ENCODE measurements around the gene JAKMIP1. TPM values are rescaled to one million over a fixed set of nuclear protein-coding genes. Genes with fewer than 3 reads are reported as not detected.

Gene JAKMIP1
- total RNA-seq, 2 experiments from 2014 or later: 2.0 to 2.1 TPM

- H3K27me3 Mint-ChIP-seq: peaks cover 16% of the 10 kb centered on the region
- peaks cover 2% of the 10 kb centered on the region for H3K4me1 ChIP-seq (ENCODE audit: insufficient read depth, low read length)
- H3K4me3 Mint-ChIP-seq: no peak overlapping the region
- H3K27me3 ChIP-seq (ENCODE audit: control insufficient read depth in 1 of 2, insufficient read depth in 2 of 2, low read length in 2 of 2): no peaks in the 10 kb centered on the region
- H3K27ac Mint-ChIP-seq: no peak overlapping the region
- ChIA-PET CTCF (no interaction called here), POLR2A (no interaction called here)
- DNase-seq (no peak), ATAC-seq (ENCODE audit: poor library complexity) (no peak)
- no peak for TF ChIP-seq CTCF (IDR thresholded peaks at IDR 0.05)
- peaks cover 0 to 10% of the 10 kb centered on the region in 2 experiments for H3K9me3 ChIP-seq (ENCODE audit: control insufficient read depth in 1 of 2, insufficient read depth in 1 of 2, low read length in 2 of 2)
- no peaks in the 10 kb centered on the region for H3K9me3 Mint-ChIP-seq
- intact Hi-C loops (cut with DNase I, micrococcal nuclease): no loop called here
- H3K27ac ChIP-seq (ENCODE audit: low read depth in 1 of 2, low read length in 2 of 2): no peak overlapping the region
- H3K4me1 Mint-ChIP-seq (ENCODE audit: low read depth): peaks cover 5% of the 10 kb centered on the region
- no peaks in the 10 kb centered on the region for H3K36me3 Mint-ChIP-seq (ENCODE audit: low read depth)
- H3K4me3 ChIP-seq (ENCODE audit: low read length): no peak overlapping the region
- H3K36me3 ChIP-seq (ENCODE audit: insufficient read depth, low read length): no peaks in the 10 kb centered on the region
Measured at GRCh38 chr4:6047130-6047673, 153.1 kb downstream of the JAKMIP1 start.

GRCh38 chr4:6046526-6047129, 153.7 kb downstream of the JAKMIP1 start:
- H3K27ac ChIP-seq (ENCODE audit: low read depth in 1 of 2, low read length in 2 of 2): no peak overlapping the region
- POLR2A ChIA-PET: no interaction called here
- peaks cover 2% of the 10 kb centered on the region for H3K4me1 ChIP-seq (ENCODE audit: insufficient read depth, low read length)
- Mint-ChIP-seq H3K4me3 (no peak overlapping the region), H3K36me3 (ENCODE audit: low read depth) (no peaks in the 10 kb centered on the region), H3K27ac (no peak overlapping the region), H3K9me3 (no peaks in the 10 kb centered on the region), H3K27me3 (peaks cover 16% of the 10 kb centered on the region), H3K4me1 (ENCODE audit: low read depth) (peaks cover 5% of the 10 kb centered on the region)
- no peak overlapping the region for H3K4me3 ChIP-seq (ENCODE audit: low read length)
- CTCF ChIA-PET: no interaction called here
- H3K27me3 ChIP-seq (ENCODE audit: control insufficient read depth in 1 of 2, insufficient read depth in 2 of 2, low read length in 2 of 2): no peaks in the 10 kb centered on the region
- no peak for DNase-seq
- TF ChIP-seq CTCF (IDR thresholded peaks at IDR 0.05): no peak
- H3K9me3 ChIP-seq (ENCODE audit: control insufficient read depth in 1 of 2, insufficient read depth in 1 of 2, low read length in 2 of 2): peaks cover 0 to 10% of the 10 kb centered on the region in 2 experiments
- no peak for ATAC-seq (ENCODE audit: poor library complexity)
- intact Hi-C loops (cut with DNase I, micrococcal nuclease): no loop called here
- no peaks in the 10 kb centered on the region for H3K36me3 ChIP-seq (ENCODE audit: insufficient read depth, low read length)

GRCh38 chr4:6044805-6045204, 155.5 kb downstream of the JAKMIP1 start:
- DNase-seq (no peak), ATAC-seq (ENCODE audit: poor library complexity) (no peak)
- Mint-ChIP-seq H3K27ac (no peak overlapping the region), H3K4me1 (ENCODE audit: low read depth) (peaks cover 5% of the 10 kb centered on the region), H3K9me3 (no peaks in the 10 kb centered on the region), H3K27me3 (peaks cover 16% of the 10 kb centered on the region), H3K36me3 (ENCODE audit: low read depth) (no peaks in the 10 kb centered on the region), H3K4me3 (no peak overlapping the region)
- intact Hi-C loops (cut with DNase I, micrococcal nuclease): no loop called here
- no peak overlapping the region for H3K4me3 ChIP-seq (ENCODE audit: low read length)
- CTCF ChIA-PET: no interaction called here
- H3K36me3 ChIP-seq (ENCODE audit: insufficient read depth, low read length): no peaks in the 10 kb centered on the region
- peaks cover 0 to 6% of the 10 kb centered on the region in 2 experiments for H3K9me3 ChIP-seq (ENCODE audit: control insufficient read depth in 1 of 2, insufficient read depth in 1 of 2, low read length in 2 of 2)
- POLR2A ChIA-PET: no interaction called here
- H3K27ac ChIP-seq (ENCODE audit: low read depth in 1 of 2, low read length in 2 of 2): no peak overlapping the region
- peaks cover 2% of the 10 kb centered on the region for H3K4me1 ChIP-seq (ENCODE audit: insufficient read depth, low read length)
- TF ChIP-seq CTCF (IDR thresholded peaks at IDR 0.05): no peak
- H3K27me3 ChIP-seq (ENCODE audit: control insufficient read depth in 1 of 2, insufficient read depth in 2 of 2, low read length in 2 of 2): no peaks in the 10 kb centered on the region
